LoVo (cell line): ENCODE results near the gene AJM1.
A peak's percentile ranks its signal among the peaks of the same experiment; 100 is the strongest.

Experiments used
- DNase-seq: peaks from one replicate; pipeline ENCODE4 v3.0.0-alpha.2; 2016; ENCODE audit warnings: low spot score

The AJM1 gene

GRCh38 chr9:136845465-136846260 is 3.4 kb downstream of the AJM1 start:
- no peak for DNase-seq

GRCh38 chr9:136846376-136847087 is 4.3 kb downstream of the AJM1 start:
- no peak for DNase-seq

GRCh38 chr9:136847088-136847825 is 5.0 kb downstream of the AJM1 start:
- DNase-seq = peak; percentile 36

GRCh38 chr9:136847826-136848392 is 5.6 kb downstream of the AJM1 start:
- DNase-seq = peak; percentile 80

GRCh38 chr9:136848393-136849037 is 6.2 kb downstream of the AJM1 start:
- DNase-seq = no peak

GRCh38 chr9:136849038-136849959 is 7.0 kb downstream of the AJM1 start, which contains the start of gene PHPT1:
Gene PHPT1 (plus strand): TSS chr9:136849409. CDS start chr9:136849431, 22 bp downstream.
- DNase-seq = peak; percentile 99

GRCh38 chr9:136849960-136850865 is 7.9 kb downstream of the AJM1 start:
- no peak for DNase-seq

- no peak for DNase-seq
These were observed 8.8 kb downstream of the AJM1 start for GRCh38 chr9:136850866-136851775.

GRCh38 chr9:136851941-136852663 is 9.8 kb downstream of the AJM1 start, which contains the start of gene MAMDC4:
Gene MAMDC4 (plus strand): TSS chr9:136852346. CDS start chr9:136852417, 71 bp downstream.
- DNase-seq = no peak

- no peak for DNase-seq
These were observed 10.7 kb downstream of the AJM1 start for GRCh38 chr9:136852664-136853595.

GRCh38 chr9:136853596-136854112 is 11.4 kb downstream of the AJM1 start:
- DNase-seq = no peak

- no peak for DNase-seq
These were observed 12.0 kb downstream of the AJM1 start for GRCh38 chr9:136854113-136854841.

- DNase-seq = no peak
These were observed 12.7 kb downstream of the AJM1 start for GRCh38 chr9:136854842-136855460.

- DNase-seq = no peak
These were observed 13.3 kb downstream of the AJM1 start for GRCh38 chr9:136855461-136856078.

GRCh38 chr9:136856079-136856476 is 13.8 kb downstream of the AJM1 start:
- DNase-seq = no peak
